Measurements from ENCODE around the gene GABRR3. TPM values are rescaled to one million over a fixed set of nuclear protein-coding genes. Genes with fewer than 3 reads are reported as not detected.

Gene GABRR3
- total RNA-seq, 1 donor from 2014 or later: not detected

DNA sequence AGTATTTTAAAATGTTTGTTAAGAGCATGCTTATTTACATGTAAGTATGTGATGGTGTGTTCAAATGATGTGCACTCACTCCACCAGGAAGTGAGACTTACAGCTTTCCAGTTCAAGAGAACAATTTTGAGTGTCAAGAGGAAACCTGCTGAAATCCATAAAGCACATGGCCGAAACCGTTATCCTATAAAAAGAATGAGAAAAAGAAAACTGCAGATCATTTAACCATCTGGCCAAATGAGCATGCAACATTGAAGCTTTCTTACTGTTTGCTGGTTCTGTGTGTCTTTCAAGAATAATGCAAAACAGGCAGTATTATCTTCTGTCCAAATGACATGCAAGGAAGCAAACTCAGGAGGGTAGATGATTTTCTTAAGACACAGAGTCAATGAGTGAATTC is 26.3 kb downstream of the GABRR3 start:
- no peaks in the 10 kb centered on the region for H3K36me3 ChIP-seq
- no peaks in the 10 kb centered on the region for H3K9me3 ChIP-seq
- ATAC-seq (no peak), DNase-seq (no peak)
- H3K27me3 ChIP-seq (ENCODE audit: low read depth): no peaks in the 10 kb centered on the region
- intact Hi-C loops (cut with DNase I): no loop called here
- H3K27ac ChIP-seq: no peak overlapping the region
- no peak overlapping the region for H3K4me3 ChIP-seq
- TF ChIP-seq, protein P1, sequence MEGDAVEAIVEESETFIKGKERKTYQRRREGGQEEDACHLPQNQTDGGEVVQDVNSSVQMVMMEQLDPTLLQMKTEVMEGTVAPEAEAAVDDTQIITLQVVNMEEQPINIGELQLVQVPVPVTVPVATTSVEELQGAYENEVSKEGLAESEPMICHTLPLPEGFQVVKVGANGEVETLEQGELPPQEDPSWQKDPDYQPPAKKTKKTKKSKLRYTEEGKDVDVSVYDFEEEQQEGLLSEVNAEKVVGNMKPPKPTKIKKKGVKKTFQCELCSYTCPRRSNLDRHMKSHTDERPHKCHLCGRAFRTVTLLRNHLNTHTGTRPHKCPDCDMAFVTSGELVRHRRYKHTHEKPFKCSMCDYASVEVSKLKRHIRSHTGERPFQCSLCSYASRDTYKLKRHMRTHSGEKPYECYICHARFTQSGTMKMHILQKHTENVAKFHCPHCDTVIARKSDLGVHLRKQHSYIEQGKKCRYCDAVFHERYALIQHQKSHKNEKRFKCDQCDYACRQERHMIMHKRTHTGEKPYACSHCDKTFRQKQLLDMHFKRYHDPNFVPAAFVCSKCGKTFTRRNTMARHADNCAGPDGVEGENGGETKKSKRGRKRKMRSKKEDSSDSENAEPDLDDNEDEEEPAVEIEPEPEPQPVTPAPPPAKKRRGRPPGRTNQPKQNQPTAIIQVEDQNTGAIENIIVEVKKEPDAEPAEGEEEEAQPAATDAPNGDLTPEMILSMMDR (IDR thresholded peaks at IDR 0.05): no peak
- peaks cover 9% of the 10 kb centered on the region for H3K4me1 ChIP-seq

DNA sequence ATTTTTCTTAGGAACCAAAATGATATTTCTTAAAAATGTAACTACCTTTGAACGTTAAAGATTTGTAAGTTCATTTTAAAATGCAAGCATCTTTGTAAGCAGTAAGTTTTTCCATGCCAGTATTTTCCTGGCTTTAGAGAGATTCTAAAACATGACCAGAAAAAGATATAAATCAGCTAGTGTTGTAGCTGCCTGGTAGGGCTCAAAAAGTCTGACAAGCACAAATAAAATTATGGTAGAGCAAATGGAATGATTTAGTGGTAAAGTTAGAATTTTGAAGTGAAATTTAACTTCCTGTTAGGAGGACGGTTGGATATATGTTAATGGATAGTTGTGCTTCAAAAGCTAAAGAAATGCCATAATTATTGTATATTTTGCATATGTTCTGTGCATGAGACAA is 29.7 kb downstream of the GABRR3 start:
- TF ChIP-seq, protein P1 (IDR thresholded peaks at IDR 0.05): no peak
- no peaks in the 10 kb centered on the region for H3K36me3 ChIP-seq
- H3K4me3 ChIP-seq: no peak overlapping the region
- no peak overlapping the region for H3K27ac ChIP-seq
- no peak for ATAC-seq
- no peaks in the 10 kb centered on the region for H3K4me1 ChIP-seq
- intact Hi-C loops (cut with DNase I): no loop called here
- no peak for DNase-seq
- H3K9me3 ChIP-seq: no peaks in the 10 kb centered on the region
- H3K27me3 ChIP-seq (ENCODE audit: low read depth): no peaks in the 10 kb centered on the region

DNA sequence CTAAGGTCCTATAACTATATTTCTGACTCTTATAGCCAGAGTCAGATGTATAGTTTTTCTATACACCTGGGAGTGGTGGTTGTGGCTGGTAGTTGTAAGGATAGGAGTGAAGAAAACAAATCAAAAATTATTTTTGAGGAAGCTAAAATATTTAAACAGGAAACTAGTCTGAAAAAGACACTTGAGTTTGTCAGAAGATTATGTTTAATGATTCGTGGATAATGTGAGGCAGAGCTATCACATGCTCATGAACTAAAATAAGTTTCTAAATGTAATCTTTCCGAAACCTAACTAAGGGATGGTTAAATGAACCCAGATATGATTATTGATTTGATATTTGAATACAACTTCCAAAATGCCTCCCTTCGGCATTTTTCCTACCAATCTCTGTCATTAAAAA is 30.4 kb downstream of the GABRR3 start:
- H3K9me3 ChIP-seq: no peaks in the 10 kb centered on the region
- H3K27ac ChIP-seq: no peak overlapping the region
- H3K36me3 ChIP-seq: no peaks in the 10 kb centered on the region
- DNase-seq (no peak), ATAC-seq (no peak)
- no peaks in the 10 kb centered on the region for H3K4me1 ChIP-seq
- TF ChIP-seq, protein P1 (IDR thresholded peaks at IDR 0.05): no peak
- H3K4me3 ChIP-seq: no peak overlapping the region
- no peaks in the 10 kb centered on the region for H3K27me3 ChIP-seq (ENCODE audit: low read depth)
- intact Hi-C loops (cut with DNase I): no loop called here

DNA sequence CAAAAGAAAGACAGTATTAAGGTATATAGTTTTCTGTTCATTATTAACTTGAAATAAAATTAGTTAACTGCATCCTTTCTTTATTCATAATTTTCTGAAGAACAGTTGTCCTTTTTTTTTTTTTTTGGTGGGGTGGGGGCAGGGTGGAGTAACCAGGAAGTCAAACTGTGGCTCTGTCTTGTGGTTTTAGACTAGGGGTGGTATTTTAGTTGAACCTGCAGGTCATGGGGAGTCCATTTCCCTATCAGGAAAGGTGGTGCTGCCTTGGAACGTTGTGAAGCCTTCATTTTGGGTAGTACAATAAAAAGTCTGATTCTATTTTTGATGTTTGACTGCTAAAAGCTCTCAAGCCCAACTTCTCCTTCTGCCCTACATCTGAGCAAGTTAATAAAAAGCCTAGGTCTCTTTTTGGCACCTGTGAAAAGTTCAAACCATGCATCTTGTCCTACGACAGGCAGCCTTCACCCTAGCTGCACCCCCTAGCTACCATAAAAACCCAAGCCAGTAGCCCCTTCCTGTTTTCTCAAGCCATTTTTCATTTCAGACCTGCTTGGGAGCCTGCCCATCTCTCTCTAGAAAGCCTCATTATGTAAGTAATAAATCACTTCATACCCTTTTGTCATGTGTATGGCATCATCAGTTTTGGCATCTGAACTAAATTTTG is 31.7 kb downstream of the GABRR3 start:
- H3K36me3 ChIP-seq: no peaks in the 10 kb centered on the region
- no peaks in the 10 kb centered on the region for H3K9me3 ChIP-seq
- intact Hi-C loops (cut with DNase I): no loop called here
- H3K4me3 ChIP-seq: no peak overlapping the region
- H3K27ac ChIP-seq: no peak overlapping the region
- ATAC-seq (no peak), DNase-seq (no peak)
- H3K4me1 ChIP-seq: no peaks in the 10 kb centered on the region
- TF ChIP-seq, protein P1 (IDR thresholded peaks at IDR 0.05): no peak
- no peaks in the 10 kb centered on the region for H3K27me3 ChIP-seq (ENCODE audit: low read depth)

DNA sequence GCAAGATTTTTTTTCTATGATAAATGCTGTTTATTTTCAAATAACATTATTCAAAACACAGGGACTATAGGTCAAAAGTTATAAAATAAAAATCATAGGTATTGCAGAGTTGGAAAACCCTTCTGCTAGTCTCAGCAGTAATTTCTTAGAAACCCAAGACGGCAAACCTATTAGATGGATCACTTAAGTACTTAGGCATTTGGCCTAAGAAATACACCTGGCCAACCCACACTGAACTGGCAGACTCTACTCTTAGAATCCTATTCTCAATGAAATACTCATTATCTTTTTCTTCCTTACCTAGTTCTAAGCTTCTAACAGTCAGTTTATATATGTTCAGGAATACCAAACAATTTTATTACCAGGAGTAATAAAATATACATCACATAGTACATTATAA is 32.4 kb downstream of the GABRR3 start:
- Histone ChIP-seq H3K4me3 (no peak overlapping the region), H3K27me3 (ENCODE audit: low read depth) (no peaks in the 10 kb centered on the region), H3K27ac (no peak overlapping the region), H3K4me1 (no peaks in the 10 kb centered on the region), H3K36me3 (no peaks in the 10 kb centered on the region), H3K9me3 (no peaks in the 10 kb centered on the region)
- DNase-seq (no peak), ATAC-seq (no peak)
- TF ChIP-seq, protein P1 (IDR thresholded peaks at IDR 0.05): no peak
- intact Hi-C loops (cut with DNase I): no loop called here
